HL-60 (cell line): Measurements from ENCODE around the gene MAGEA12.

Experiments
- POLR2AphosphoS5 ChIP-seq: IDR thresholded peaks from 2 replicates; pipeline ENCODE4 v1.6.1; 2012; ENCODE audit warnings: low read depth
- TF ChIP-seq, protein P1 (sequence below): IDR thresholded peaks from one replicate; pipeline ENCODE4 v1.5.1; 2011; ENCODE audit warnings: low read length, control low read depth, inconsistent platforms; ENCODE audit not compliant: insufficient read depth
- TF ChIP-seq, protein P2 (sequence below): IDR thresholded peaks from 2 replicates; pipeline ENCODE4 v1.6.1; 2012; ENCODE audit warnings: low read depth; ENCODE audit not compliant: insufficient replicate concordance

DNA sequence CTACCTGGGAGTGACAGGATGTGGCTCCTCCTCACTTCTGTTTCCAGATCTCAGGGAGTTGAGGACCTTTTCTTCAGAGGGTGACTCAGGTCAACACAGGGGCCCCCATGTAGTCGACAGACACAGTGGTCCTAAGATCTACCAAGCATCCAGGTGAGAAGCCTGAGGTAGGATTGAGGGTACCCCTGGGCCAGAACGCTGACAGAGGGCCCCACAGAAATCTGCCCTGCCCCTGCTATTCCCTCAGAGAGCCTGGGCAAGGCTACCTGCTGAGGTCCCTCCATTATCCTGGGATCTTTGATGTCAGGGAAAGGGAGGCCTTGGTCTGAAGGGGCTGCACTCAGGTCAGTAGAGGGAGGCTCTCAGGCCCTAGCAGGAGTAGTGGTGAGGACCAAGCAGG lies 1.5 kb downstream of the MAGEA12 start:
- TF ChIP-seq, protein P1, sequence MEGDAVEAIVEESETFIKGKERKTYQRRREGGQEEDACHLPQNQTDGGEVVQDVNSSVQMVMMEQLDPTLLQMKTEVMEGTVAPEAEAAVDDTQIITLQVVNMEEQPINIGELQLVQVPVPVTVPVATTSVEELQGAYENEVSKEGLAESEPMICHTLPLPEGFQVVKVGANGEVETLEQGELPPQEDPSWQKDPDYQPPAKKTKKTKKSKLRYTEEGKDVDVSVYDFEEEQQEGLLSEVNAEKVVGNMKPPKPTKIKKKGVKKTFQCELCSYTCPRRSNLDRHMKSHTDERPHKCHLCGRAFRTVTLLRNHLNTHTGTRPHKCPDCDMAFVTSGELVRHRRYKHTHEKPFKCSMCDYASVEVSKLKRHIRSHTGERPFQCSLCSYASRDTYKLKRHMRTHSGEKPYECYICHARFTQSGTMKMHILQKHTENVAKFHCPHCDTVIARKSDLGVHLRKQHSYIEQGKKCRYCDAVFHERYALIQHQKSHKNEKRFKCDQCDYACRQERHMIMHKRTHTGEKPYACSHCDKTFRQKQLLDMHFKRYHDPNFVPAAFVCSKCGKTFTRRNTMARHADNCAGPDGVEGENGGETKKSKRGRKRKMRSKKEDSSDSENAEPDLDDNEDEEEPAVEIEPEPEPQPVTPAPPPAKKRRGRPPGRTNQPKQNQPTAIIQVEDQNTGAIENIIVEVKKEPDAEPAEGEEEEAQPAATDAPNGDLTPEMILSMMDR = no peak
- no peak for TF ChIP-seq POLR2AphosphoS5
- TF ChIP-seq, protein P2, sequence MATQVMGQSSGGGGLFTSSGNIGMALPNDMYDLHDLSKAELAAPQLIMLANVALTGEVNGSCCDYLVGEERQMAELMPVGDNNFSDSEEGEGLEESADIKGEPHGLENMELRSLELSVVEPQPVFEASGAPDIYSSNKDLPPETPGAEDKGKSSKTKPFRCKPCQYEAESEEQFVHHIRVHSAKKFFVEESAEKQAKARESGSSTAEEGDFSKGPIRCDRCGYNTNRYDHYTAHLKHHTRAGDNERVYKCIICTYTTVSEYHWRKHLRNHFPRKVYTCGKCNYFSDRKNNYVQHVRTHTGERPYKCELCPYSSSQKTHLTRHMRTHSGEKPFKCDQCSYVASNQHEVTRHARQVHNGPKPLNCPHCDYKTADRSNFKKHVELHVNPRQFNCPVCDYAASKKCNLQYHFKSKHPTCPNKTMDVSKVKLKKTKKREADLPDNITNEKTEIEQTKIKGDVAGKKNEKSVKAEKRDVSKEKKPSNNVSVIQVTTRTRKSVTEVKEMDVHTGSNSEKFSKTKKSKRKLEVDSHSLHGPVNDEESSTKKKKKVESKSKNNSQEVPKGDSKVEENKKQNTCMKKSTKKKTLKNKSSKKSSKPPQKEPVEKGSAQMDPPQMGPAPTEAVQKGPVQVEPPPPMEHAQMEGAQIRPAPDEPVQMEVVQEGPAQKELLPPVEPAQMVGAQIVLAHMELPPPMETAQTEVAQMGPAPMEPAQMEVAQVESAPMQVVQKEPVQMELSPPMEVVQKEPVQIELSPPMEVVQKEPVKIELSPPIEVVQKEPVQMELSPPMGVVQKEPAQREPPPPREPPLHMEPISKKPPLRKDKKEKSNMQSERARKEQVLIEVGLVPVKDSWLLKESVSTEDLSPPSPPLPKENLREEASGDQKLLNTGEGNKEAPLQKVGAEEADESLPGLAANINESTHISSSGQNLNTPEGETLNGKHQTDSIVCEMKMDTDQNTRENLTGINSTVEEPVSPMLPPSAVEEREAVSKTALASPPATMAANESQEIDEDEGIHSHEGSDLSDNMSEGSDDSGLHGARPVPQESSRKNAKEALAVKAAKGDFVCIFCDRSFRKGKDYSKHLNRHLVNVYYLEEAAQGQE = no peak
